Gastroesophageal sphincter (tissue), 2 donors: ENCODE data around the gene ABO.

Experiments used
- EP300 ChIP-seq: sonication (generic); formaldehyde crosslinking; IDR thresholded peaks from one replicate; pipeline ENCODE4 v1.6.1; 2017; ENCODE audit warnings: antibody characterized with exemption, mild to moderate bottlenecking
- POLR2A ChIP-seq, 2 donors: fragments of 450-650 bp; IDR thresholded peaks; one replicate each; pipeline ENCODE4 v1.6.1; 2017; ENCODE audit warnings: antibody characterized with exemption in 2 of 2, mild to moderate bottlenecking in 2 of 2, moderate library complexity in 1 of 2

GRCh38 chr9:133269537-133270362 is 5.3 kb downstream of the ABO start:
- no peak for TF ChIP-seq EP300
- TF ChIP-seq POLR2A (IDR thresholded peaks at IDR 0.05), result no peak
